Keratinocyte (primary cell): ENCODE results near the gene FAM110D. TPM values are rescaled to one million over a fixed set of nuclear protein-coding genes. Genes with fewer than 3 reads are reported as not detected.
A peak's percentile ranks its signal among the peaks of the same experiment; 100 is the strongest.

Source experiments
- DNase-seq: peaks from one replicate; pipeline ENCODE4 v3.0.0-alpha.2; 2011; ENCODE audit warnings: low read depth, missing footprints, low spot score
- FAIRE-seq: peaks from 2 replicates; lab custom pipeline; 2011; peaks lifted over from hg19 to GRCh38; lab: Jason Lieb, UNC
- H2AFZ ChIP-seq: 2 replicates; pipeline ENCODE4 v1.6.0; 2012; ENCODE audit warnings: low read length, control low read depth, inconsistent platforms; ENCODE audit not compliant: control insufficient read depth
- H3K27ac ChIP-seq: 2 replicates; pipeline ENCODE4 v1.5.1; 2011; ENCODE audit warnings: low read length; ENCODE audit not compliant: control insufficient read depth, insufficient read depth
- H3K27me3 ChIP-seq: 3 replicates; pipeline ENCODE4 v1.6.0; 2011; ENCODE audit warnings: low read length; ENCODE audit not compliant: control insufficient read depth, insufficient read depth; ENCODE audit errors: extremely low read depth
- H3K36me3 ChIP-seq, 2 experiments: 2 replicates in 1 of 2; 3 replicates in 1 of 2; pipeline ENCODE4 v1.5.1; 2011; ENCODE audit warnings: low read length in 2 of 2, mild to moderate bottlenecking in 1 of 2; ENCODE audit not compliant: control insufficient read depth in 2 of 2, insufficient read depth in 2 of 2; ENCODE audit errors: extremely low read depth in 1 of 2
- H3K4me1 ChIP-seq: 3 replicates; pipeline ENCODE4 v1.5.1; 2011; ENCODE audit warnings: low read length; ENCODE audit not compliant: control insufficient read depth, insufficient read depth; ENCODE audit errors: extremely low read depth
- H3K4me2 ChIP-seq: 3 replicates; pipeline ENCODE4 v1.6.0; 2011; ENCODE audit warnings: low read depth, low read length; ENCODE audit not compliant: control insufficient read depth, insufficient read depth; ENCODE audit errors: extremely low read depth
- H3K4me3 ChIP-seq, 3 experiments: fragments of 200-600 bp in 1 of 3; sonication (generic) in 1 of 3; 2 replicates in 2 of 3; 3 replicates in 1 of 3; pipeline ENCODE4 v1.5.1; 2011 to 2016; ENCODE audit warnings: low read length in 3 of 3, mild to moderate bottlenecking in 3 of 3, control low read depth in 2 of 3, inconsistent platforms in 1 of 3, low read depth in 1 of 3, mixed read lengths in 1 of 3, mixed run types in 1 of 3, moderate library complexity in 1 of 3; ENCODE audit not compliant: control insufficient read depth in 2 of 3, insufficient read depth in 2 of 3; ENCODE audit errors: extremely low read depth in 1 of 3
- H3K79me2 ChIP-seq: 2 replicates; pipeline ENCODE4 v1.6.0; 2012; ENCODE audit warnings: low read length; ENCODE audit not compliant: control insufficient read depth, insufficient read depth
- H3K9ac ChIP-seq: 3 replicates; pipeline ENCODE4 v1.6.0; 2011; ENCODE audit warnings: low read length; ENCODE audit not compliant: control insufficient read depth, insufficient read depth; ENCODE audit errors: extremely low read depth
- H3K9me1 ChIP-seq: 3 replicates; pipeline ENCODE4 v1.6.0; 2011; ENCODE audit warnings: low read length; ENCODE audit not compliant: control insufficient read depth, insufficient read depth; ENCODE audit errors: extremely low read depth
- H3K9me3 ChIP-seq: 2 replicates; pipeline ENCODE4 v1.5.1; 2012; ENCODE audit warnings: low read depth, low read length; ENCODE audit not compliant: control insufficient read depth
- H4K20me1 ChIP-seq: 3 replicates; pipeline ENCODE4 v1.6.0; 2011; ENCODE audit warnings: low read length; ENCODE audit not compliant: control insufficient read depth, insufficient read depth; ENCODE audit errors: extremely low read depth
- CTCF ChIP-seq, 3 experiments: IDR thresholded peaks in 1 of 3; conservative IDR thresholded peaks in 1 of 3; optimal IDR thresholded peaks in 1 of 3; 2 replicates in 2 of 3; 3 replicates in 1 of 3; pipeline versions ENCODE3 to v1.5.1; 2011; ENCODE audit warnings: low read length in 3 of 3, mild to moderate bottlenecking in 3 of 3, moderate library complexity in 2 of 3, control low read depth in 1 of 3, inconsistent platforms in 1 of 3; ENCODE audit not compliant: insufficient read depth in 2 of 3; ENCODE audit errors: extremely low read depth in 1 of 3
- EZH2 ChIP-seq: IDR thresholded peaks from one replicate; pipeline ENCODE4 v1.6.1; 2012; ENCODE audit warnings: inconsistent platforms, mild to moderate bottlenecking, low read length, moderate library complexity
- dilution Hi-C: fragments of 300-500 bp; cut with MboI; formaldehyde crosslinking; loops from one replicate; pipeline ENCODE4 v1.7.0; 2020; ENCODE audit warnings: low sequenced_read_pairs; ENCODE audit not compliant: extremely low pct_ligation_motif_present
- polyA plus RNA-seq, 5 experiments: library from polyadenylated mRNA; depleted of rRNA in 3 of 5; stranded (reverse) in 3 of 5; stranded (forward) in 1 of 5; unstranded in 1 of 5; fragments of >200 nt; gene quantifications; 1 replicate in 1 of 5; 2 replicates in 3 of 5; 3 replicates in 1 of 5; pipeline versions ENCODE4 v1.2.1 to v1.2.3, GENCODE V29; 2011 to 2012; ENCODE audit warnings: missing spikeins in 2 of 5, low read depth in 1 of 5, low replicate concordance in 1 of 5

FAM110D gene
- polyA plus RNA-seq, 1 donor (not counting 4 experiments of a cell fraction or from before 2014, with no cell fraction given), result not detected

GRCh38 chr1:26164036-26164860 lies 5.4 kb downstream of the FAM110D start:
- Histone ChIP-seq H2AFZ (peak overlapping the region; percentile 53), H4K20me1 (no peaks in the 10 kb centered on the region)
- FAIRE-seq, result no peak

GRCh38 chr1:26164861-26165842 lies 6.3 kb downstream of the FAM110D start:
- dilution Hi-C loops, result no loop called here
- no peak for TF ChIP-seq EZH2
- no peak for TF ChIP-seq CTCF (optimal IDR thresholded peaks at IDR 0.05 in 1 of 3, IDR thresholded peaks at IDR 0.05 in 1 of 3, conservative IDR thresholded peaks at IDR 0.05 in 1 of 3; ENCODE audit: extremely low read depth in 1 of 3, insufficient read depth in 2 of 3, low read length in 3 of 3)
- Histone ChIP-seq H3K9me3 (no peaks in the 10 kb centered on the region), H3K27ac (no peak overlapping the region), H3K4me1 (peaks cover 7% of the 10 kb centered on the region), H3K36me3 (no peaks in the 10 kb centered on the region), H2AFZ (peak overlapping the region; percentile 53), H3K4me2 (peak overlapping the region; percentile 70), H3K27me3 (peaks cover 13% of the 10 kb centered on the region), H3K79me2 (peaks cover 3% of the 10 kb centered on the region), H3K4me3 (peak overlapping the region in 1 of 3 experiments; percentile 48), H3K9me1 (no peaks in the 10 kb centered on the region), H3K9ac (no peak overlapping the region), H4K20me1 (no peaks in the 10 kb centered on the region)
- FAIRE-seq (peak; percentile 44), DNase-seq (no peak)

More at GRCh38 chr1:26164036-26164860, 5.4 kb downstream of the FAM110D start:
- Histone ChIP-seq H3K4me3 (peak overlapping the region; percentile 35 to 52 (median 48)), H3K4me1 (peaks cover 7% of the 10 kb centered on the region), H3K36me3 (no peaks in the 10 kb centered on the region), H3K27ac (no peak overlapping the region), H3K9me1 (no peaks in the 10 kb centered on the region), H3K4me2 (peak overlapping the region; percentile 70), H3K9me3 (no peaks in the 10 kb centered on the region), H3K27me3 (peaks cover 13% of the 10 kb centered on the region), H3K79me2 (no peaks in the 10 kb centered on the region), H3K9ac (peak overlapping the region; percentile 37)
- DNase-seq, result no peak
- dilution Hi-C loops, result no loop called here
- TF ChIP-seq EZH2, result no peak
- peak in 2 of 3 experiments; percentile 44 to 79 for TF ChIP-seq CTCF (optimal IDR thresholded peaks at IDR 0.05 in 1 of 3, IDR thresholded peaks at IDR 0.05 in 1 of 3, conservative IDR thresholded peaks at IDR 0.05 in 1 of 3; ENCODE audit: extremely low read depth in 1 of 3, insufficient read depth in 2 of 3, low read length in 3 of 3)
